GM18502 (cell line): ENCODE measurements around the gene PAN2.
"Not testable (repeated sequence)": the region's sequence is repeated elsewhere in the genome, so short reads cannot be mapped to it uniquely, and the experiment has no call there.

ENCODE experiments used
- ATAC-seq: cut with Tn5 transposase; IDR thresholded peaks from one replicate; pipeline ENCODE4 v1.9.1; 2021; ENCODE audit warnings: mild to moderate bottlenecking; ENCODE audit not compliant: unreplicated experiment, poor library complexity

The PAN2 gene

DNA sequence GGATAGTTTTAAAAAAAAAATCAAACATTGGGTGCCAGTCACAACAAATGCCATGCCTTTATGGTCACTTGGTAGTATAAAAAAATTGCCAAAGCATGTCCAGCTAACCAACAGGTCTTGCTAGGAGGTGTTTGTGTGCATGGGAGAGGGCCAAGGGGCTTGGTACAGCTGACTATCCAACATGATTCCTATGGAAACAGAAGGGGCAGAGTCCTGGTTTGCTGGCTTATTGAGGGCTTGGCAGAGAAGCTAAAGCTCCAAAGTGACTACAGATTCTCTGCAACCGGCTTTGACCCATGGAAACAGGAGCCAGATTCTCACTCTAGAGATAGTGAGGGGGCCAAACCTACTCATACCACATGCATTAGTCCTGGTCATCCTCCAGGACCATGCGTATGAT, 61.3 kb downstream of the PAN2 start:
- ATAC-seq: not testable (repeated sequence)

DNA sequence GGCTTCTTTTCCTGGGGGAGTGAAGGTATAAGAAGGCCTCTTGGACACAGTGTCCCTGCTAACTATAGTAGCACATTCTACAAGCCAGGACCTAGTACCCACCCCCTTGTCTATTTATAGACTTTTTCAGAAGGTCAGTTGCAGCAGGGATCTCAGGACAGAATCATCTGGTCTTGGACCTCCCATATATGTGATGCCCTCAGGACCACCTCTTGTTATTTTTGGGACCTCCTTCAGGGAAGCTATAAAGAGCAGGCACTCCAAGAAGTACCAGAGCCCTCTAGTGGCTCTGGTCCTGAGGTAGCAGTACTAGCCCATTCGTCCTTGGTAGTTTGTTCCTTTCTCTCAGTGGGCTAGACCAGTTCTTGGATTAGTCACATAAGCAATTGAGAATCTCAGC, 62.8 kb downstream of the PAN2 start:
- ATAC-seq: no peak

DNA sequence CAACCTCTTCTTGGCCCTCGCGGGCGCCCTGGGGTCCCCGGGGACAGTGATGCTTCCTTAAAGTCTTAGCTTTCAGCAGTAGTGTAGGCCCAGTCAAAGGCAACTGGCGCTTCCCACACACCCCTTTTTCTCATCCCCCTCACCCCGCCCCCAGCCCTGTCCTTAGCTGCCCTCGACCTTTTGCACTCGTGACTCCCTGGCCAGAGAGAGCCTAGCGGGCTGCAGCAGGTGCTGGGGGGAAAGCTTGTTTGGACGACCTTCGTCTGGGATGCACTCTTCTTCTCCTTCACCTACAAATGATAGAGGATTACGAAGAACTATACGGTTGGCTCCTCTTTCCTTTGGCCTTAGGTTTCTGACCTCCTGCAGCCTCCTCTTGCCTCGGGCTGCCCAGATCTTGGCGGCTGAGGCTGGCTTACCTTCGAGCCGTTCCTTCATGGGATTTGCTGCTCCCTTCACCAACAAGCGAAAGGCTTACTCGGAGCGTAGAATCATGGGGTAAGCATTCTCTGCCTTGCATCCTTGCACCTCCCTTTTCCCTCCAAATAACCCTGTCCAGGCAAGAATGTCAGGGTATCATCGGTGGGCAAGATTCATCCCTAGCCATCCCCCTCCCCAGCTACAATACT, 66.2 kb downstream of the PAN2 start:
- peak; percentile 7 for ATAC-seq

DNA sequence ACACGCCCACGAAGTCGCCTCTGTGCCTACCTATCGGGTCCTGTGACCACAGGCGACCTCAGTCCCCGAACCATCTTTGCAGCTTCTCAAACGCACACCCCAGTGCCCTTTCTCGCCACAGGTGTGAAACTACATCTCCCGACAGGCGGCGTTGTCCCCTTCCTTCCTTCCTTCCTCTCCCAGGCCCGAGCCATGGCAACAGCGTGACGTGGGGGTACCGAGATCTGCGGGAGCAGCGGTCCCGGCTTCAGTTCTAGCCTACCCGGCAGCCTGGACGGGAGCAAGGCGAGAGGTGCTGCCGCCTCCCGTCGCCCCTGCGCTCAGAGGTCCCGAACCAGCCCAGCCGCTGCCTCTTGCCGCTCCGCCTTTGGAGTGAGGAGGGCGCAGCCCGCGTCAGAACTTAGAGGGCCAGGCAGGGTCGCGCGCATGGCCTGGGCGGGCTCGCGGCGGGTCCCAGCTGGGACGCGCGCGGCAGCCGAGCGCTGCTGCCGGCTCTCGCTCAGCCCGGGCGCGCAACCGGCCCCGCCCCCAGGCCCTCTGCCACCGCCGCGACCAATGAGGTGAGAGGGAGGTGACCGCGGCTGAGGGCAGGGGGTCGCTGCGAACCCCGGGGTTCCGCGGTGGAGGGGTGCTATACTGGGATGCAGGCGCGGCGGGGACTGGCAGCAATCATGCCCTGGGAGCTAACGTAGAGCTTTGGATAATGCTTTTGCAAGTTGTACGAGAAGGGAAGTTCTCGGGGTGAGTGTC, 66.9 kb downstream of the PAN2 start, which contains the start of gene COQ10A:
COQ10A (plus strand) TSS at position 250 of the 750 bp plus-strand sequence; CDS start at position 427, 177 bp downstream.
- ATAC-seq: peak; percentile 92
